Activated T-cell treated with anti-CD3 and anti-CD28 coated beads, Interleukin-2, amount 50 U/mL, for 48 hours (primary cell): ENCODE measurements around the gene CHRNA7.

Experiments
- DNase-seq, 2 experiments: peaks; one replicate each; pipeline ENCODE4 v3.0.0-alpha.2; 2020

CHRNA7 gene

DNA sequence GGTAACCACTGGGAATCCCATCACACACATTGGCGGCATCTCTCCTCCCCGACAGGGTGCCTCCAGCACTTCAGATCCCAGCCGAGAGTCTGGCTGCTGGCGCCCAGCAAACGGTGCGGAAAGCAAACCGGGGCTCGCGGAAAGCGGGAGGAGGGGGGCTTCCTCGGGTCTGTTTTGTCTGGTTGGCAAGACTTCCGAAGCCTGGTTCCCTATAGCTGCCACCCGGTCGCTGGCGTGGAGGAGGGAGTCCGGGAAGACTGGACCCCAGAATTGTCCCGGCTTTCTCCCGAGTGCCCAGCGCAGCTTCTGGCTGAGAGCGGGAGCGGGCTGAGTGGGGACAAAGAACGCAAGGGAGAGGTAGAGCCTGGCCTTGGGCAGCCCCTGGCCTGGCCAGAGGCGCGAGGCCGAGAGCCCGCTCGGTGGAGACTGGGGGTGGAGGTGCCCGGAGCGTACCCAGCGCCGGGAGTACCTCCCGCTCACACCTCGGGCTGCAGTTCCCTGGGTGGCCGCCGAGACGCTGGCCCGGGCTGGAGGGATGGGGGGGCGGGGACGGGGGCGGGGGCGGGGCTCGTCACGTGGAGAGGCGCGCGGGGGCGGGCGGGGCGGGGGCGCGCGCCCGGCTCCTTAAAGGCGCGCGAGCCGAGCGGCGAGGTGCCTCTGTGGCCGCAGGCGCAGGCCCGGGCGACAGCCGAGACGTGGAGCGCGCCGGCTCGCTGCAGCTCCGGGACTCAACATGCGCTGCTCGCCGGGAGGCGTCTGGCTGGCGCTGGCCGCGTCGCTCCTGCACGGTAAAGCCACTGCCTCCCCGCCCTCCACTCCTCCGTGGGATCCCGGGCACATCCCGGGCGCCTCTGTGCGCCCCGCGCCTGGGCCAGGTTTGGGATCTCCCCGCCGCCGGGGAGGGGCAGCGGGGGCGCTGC, at the start of gene CHRNA7:
Gene CHRNA7 (plus strand): TSS at position 654 of the 920 bp plus-strand sequence. CDS start 80 bp downstream, at position 734.
- DNase-seq = peak; percentile 29 to 52

DNA sequence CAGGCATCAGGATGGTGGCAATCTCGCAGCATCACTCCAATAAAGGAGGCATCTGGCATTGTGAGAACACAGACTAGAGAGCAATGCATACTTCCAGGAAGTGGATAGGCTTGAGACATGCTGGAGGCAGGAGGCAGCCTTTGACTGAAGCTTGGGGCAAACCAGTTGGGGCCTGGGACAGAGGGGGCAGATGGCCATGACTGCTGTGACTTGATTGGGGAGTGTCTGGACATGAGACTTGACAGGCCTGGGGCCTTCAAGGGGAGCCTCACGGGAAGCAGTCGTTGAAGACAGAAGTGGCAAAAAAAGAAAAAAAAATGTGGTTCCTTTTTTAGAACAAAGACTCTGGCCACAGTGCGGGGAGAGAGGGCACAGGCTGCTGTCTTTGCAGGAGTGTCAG, 44.7 kb upstream of the CHRNA7 start:
- no peak for DNase-seq

DNA sequence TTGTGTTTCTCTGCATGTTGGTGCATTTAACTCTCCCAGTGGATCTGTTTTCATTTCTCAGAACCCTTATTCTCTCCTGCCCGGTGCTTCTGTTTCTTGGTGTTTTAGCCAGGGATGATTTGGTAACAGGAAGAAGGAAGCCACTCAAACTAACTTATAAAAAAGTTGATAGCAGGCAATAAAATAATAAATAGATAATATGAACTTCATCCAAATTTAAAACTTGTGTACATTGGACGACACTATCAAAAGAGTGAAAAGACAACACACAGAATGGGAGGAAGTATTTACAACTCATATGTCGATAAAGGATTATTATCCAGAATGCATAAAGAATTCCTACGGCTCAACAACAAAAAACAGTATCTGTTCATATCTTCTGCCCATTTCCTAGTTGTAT, 37.3 kb upstream of the CHRNA7 start:
- no peak for DNase-seq

DNA sequence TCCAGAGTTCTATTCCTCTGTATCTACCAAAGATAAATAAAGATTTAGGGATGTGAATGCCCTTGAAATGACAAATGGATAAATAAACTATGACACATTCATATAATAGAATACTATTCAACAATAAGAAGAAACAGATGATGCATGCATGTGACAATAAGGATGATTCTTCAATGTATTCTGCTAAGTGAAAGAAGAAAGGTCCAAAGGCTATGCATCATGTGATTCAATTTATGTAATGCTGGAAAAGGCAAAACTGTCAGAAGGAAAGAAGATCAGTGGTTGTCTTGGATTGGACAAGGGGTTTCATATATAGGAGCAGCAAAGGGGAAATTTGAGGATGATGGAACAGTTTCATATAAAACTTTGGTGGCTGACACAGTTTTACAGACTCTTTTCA, 32.6 kb upstream of the CHRNA7 start:
- no peak for DNase-seq

DNA sequence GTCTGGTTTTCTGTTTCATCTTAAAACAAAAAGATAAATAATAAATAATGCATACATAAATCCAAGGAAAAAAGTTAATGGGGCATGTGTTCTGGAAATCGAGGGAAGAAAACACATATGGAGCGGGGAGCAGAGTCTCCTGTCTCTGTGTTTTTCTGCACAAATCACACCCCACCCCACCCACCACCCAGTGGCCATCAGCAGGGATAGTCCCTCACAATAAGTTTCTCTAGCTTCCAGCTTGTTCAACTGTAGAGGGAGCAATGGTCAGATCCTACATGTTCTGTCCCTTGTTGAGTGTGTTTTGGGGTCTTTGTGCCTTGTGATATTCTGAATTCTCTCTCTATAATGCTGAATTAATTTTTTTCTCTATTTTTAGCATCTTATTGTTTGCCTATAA, 26.8 kb upstream of the CHRNA7 start:
- no peak for DNase-seq

DNA sequence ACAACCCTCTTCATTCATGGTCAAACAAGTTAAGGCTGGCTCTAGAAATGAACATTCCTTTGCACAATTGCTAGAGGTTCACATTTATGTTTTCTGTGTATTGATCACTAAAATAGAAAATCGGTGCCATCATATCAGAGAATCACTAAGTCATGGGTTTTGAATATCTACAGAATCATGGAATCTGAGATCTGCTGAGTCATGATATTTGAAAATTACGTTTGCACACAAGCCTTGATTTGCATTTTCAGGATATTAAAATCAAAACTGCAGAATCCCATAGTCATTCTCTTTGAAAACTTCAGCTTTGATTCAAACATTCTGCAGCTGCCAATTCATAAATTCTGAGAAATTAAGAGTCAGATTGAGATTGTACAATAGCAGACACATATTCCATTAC, 26.1 kb upstream of the CHRNA7 start:
- DNase-seq = no peak

DNA sequence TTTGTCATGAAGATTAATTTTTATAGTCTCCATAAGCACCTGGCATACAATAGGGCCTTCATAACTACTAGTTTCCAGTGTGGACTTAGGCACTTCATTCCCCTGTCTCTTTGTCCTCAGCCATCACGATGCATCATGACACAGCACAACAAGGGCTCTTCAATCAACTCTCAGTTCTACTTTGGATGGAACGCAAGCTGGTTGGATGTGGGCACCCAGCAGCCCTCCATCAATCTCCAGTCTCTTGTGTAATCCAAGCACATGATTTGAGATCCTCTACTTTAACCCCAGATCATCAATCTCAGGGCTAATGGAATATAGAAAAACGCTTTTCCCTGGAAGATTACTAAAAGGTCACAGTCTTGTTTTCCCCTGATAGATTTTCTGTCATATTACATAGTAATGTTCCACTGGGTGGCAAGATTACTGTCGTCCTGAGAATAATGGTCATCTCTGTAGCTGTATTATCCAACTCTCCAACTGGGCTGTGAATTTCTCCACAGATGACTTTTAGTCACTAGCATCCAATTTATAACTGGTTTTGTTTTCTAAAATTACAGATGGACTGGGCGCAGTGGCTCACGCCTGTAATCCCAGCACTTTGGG, 22.9 kb upstream of the CHRNA7 start:
- DNase-seq = no peak

DNA sequence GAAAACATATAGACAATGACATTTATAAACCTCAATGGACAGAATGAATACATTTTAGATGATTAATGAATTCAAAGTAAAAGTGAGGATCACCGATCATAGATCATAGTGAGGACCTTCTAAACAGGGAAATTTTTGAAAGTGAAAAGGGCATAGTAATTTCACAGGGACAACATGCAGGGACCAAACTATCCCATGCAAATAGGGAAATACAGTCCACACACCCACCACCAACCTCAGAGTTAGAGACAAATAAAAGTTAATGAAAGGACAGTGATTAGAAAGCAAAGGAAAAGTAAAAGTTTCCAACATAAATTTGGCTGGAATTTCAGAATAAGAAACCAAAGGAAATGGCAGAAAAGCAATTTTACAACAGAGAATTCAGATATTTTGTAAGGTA, 15.4 kb upstream of the CHRNA7 start:
- no peak for DNase-seq

DNA sequence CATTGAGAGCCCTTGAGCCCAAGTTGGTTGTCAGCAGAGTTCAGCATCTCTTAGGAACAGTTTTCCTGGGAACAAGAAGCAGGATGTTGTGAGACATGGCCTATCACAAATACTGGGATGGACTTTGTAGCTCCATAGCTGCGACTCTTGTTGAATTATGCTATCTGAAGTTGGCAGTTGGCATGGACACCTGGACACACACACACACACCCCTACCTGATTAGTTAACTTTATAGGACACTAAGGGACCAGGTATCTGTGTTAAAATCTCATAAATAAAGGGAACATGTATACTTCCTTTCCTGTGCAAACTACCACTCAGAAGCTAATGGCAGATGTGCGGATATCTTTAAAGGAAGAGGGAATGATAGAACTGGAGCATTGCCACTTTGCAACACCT, 10.2 kb upstream of the CHRNA7 start:
- no peak for DNase-seq

DNA sequence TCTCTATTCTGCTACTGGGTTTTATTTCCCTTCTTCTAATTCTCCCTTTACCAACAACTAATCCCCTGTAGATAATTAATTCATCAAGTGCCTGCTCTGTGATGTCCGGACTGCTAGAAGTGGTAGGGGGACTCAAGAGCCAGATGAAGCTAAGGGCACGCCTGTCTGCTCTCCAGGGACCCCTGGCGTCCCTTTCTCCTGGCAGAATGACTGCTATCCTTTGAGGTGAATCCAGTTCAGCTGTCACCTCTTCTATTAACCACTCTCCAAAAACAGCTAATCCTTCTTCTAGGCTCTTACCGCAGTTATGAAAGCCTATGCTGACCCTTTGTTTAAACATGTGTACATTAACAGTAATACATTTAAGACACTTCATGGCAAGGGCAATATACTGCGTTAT, 1.4 kb upstream of the CHRNA7 start:
- DNase-seq = no peak

DNA sequence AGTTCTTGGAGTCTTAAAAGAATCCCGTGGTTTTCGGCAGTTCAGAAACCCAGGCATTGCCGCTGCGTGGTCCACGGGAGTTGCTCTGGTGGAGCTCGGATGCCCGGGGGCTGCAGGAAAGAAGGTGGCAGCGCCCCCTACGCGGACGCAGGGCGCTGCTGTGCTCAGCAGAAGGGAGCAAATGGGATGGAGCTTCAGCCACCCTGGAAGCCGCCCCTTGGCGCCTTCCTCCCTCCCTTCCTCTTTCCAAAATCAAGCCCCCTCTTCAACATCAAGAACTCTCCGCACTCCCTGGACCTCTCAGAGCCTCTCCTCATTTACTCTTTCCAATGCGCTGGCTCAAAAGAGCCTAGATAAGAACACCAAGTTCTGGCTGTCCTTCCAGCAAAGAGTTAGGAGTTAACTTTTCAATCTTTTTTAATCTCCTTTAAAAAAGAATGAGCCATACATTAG, 880 bp upstream of the CHRNA7 start:
- peak; percentile 19 to 28 for DNase-seq

DNA sequence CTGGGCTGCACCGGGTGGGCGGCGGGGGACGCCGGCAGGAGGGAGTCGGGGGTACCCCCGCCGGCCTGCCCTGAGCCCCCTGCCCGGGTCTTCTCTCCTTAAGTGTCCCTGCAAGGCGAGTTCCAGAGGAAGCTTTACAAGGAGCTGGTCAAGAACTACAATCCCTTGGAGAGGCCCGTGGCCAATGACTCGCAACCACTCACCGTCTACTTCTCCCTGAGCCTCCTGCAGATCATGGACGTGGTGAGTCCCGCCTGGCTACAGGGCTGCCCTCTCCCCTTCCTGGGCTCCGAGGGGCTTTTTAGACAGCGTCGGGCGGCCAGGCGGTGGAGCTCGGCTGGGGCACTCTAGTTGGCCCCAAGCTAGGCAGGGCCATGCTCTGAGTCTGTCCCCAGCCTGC, 480 bp downstream of the CHRNA7 start:
- no peak for DNase-seq

DNA sequence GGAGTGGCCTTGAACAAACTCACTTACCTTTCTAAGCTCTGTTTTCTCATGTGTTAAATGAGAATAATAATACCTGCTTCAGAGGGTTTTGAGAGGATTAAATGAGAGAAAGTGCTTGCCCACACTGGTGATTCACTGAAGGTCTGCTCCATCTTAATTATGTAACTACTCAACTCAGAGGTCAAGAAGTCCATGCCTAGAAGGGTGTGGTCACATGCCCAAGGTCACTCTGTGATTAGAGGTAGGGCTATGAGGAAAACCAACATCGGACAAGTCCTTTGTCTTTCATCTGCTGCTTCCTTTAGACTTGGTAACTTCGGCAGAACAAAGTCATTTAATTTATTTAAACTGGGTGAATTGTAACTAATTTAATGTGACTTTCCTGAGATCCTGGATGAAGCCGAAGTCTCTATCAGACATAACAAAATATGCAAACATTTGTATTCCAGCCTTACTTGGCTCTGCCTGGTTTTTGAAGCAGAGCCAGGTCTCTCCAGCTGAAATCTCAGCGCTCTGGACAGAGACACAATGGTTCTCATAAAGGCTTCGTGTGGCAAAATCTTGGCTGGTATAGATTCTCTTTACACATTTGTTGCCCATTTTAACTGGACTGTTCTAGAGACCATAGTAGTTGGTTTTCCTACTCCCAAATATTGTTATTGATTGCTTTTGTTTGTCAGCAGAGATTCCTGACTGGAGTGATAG, 3.0 kb downstream of the CHRNA7 start:
- no peak for DNase-seq

DNA sequence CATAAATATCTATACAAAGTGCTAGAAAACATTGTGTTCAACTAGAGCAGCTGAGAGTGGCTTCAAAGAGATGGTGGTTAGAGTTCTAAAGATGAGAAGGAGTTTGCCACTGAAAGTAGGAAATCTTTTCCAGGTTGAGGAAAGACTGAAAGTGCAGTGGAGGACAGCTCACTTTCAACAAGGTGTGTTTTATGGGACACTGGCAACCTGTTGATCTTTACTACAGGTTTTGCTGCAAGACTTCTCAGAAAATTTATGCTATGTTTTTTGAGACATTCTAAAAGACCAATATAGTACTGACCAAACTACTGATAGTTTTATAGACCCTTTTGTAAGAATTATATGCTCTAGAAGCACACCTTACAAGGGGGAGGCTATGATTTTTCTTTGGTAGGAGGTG, 3.8 kb downstream of the CHRNA7 start:
- DNase-seq = no peak

DNA sequence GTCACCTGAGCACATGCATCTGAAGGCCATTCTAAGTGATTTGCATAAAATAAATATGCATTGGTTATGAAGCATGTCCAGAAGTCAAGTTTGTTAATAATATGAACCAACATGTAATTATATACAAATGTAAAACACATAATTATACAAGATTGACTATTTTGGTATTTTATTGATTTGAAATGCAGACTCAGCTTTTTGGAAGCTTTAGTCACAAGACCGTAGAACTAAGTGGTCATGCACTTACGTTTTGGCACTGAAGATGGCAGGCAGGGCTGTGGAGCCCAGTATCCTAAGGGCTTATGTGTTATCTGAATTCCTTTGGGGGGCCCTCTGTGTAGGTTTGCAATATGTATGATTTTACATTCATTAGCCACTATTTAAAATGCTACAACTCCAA, 5.0 kb downstream of the CHRNA7 start:
- no peak for DNase-seq

DNA sequence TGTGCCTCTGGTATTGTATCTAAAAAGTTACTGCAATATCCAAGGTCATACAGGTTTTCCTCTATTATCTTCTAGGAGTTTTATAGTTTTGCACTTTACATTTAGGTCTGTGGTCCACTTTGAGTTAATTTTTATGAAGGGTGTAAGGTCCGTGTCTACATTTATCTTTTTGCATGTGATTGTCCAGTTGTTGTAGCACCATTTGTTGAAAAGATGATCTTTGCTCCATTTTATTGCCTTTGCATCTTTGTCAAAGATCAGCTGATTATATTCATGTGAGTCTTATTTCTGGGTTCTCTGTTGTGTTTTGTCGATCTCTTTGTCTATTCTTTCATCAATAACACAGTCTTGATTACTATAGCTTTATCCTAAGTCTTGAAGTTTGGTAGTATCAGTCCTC, 6.7 kb downstream of the CHRNA7 start:
- no peak for DNase-seq

DNA sequence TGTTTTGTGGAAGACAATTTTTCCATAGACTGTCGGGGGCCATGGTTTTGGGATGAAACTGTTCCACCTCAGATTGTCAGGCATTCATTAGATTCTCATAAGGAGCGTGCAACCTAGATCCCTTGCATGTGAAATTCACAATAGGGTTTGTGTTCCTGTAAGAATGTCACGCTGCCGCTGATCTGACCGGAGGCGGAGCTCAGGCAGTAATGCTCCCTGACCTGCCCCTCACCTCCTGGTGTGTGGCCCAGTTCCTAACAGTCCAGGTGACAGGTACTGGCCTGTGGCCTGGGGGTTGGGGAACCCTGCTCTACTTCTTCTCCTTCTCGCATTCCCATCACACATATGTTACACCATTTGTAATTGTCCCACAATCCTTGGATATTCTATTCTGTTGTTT, 11.0 kb downstream of the CHRNA7 start:
- DNase-seq = no peak

DNA sequence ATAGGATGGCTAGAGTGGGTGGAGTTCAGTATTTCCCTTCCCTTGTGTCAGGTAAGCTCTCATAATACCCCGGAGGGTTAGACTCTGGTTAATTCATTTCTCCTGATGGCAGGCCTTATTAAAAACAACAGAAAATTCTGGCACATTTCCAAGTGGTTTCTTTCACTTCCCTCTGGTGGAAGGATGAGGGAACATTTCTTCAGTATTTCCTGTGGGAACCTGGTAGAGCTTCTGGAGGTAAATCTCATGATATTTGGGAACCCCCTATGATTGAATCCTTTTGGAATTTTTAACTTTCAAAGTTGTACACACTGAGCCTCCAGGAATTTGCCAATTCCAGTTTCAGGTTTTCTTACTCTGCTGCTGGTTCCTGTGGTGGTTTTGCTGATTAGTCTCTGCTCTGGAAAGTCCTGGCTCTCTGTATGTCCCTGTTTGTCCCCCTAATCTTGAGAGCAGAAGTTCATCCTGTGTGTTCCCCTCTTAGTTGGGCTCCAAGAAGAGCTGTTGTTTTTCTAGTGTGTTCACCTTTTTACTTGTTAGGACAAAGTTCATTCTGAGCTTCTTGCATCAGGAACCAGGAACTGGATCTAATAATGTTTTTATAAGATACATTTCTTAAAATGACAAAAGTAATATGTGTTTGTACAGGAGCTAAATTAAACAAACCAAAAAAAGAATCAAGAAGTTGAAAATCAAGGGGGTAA, 12.1 kb downstream of the CHRNA7 start:
- DNase-seq = no peak

DNA sequence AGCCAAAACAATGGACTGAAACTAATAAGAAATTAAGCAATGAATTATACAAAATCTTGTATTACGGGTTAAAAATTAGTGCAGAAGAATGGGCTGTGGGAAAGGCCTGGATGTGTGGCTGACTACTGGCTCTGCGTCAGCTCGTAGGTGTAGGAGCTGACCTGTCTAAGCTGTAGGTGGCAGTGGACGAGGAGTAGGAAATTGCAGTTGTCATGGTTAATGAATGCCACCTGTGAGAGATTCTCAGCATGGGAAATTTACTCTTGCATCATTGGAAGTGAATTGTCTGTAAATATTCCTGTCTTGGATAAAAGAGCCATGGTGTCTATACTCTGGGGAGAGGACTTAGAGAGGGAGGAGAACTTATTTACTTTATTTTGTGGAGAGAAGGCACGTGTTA, 23.4 kb downstream of the CHRNA7 start:
- DNase-seq = no peak

DNA sequence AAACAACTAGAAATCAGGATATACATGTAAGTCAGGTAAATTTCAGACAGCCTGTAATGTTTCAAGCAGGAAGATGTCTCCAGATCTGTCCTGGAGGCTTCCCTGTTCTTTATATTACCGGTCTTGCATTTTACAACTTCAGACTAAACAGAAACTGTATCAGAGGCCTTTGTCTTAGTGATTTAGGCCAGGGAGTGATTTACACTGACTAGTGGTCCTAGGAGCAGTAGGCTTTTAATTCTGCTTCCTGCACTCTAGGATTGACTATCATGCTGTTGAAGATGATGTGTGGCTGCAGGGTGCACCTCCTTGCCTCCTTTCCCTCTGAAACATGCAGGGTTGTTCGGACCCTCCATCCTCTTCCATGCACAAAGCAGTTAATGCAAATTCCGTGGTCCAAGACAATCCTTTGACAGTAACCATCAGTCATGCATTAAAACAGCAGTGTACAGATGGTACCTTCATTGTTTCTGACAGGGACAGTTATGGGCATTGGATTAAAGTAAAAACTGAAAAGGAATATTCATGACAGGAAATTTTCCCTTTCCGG, 27.6 kb downstream of the CHRNA7 start:
- no peak for DNase-seq

DNA sequence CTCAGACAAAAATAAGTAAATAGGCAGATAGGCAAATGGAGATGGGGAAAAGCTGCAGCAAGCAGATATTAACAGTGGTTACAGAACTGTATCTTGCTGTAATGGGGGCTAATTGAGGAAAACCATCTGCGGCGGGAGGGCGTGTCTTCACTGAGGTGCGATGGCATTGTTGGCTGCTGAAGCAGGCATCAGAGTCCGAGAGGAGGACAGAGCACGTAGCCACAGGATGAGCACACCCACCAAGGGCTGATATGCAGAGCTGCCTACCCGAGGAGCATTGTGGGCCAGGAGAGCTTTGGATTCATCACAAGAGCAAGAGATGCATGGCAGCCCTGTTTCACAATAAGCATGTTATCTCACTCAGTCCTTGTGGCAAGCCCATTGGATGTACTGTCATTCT, 30.4 kb downstream of the CHRNA7 start:
- no peak for DNase-seq

DNA sequence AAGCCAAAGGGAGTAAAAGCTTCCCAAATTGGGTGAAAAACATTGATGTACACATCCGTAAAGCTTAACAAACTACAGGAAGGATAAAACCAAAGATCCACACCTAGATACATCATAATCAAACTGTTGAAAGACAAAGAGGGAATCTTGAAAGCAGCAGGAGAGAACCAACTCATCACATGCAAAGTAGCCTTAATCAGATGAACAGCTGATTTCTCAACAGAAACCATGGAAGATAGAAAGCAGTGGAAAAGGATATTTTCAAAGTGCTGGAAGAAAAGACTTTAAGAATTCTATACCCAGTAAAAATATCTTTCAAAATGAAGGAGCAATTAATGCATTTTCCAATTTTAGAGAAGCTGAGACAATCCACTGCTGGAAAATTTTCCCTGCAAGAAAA, 36.8 kb downstream of the CHRNA7 start:
- no peak for DNase-seq

DNA sequence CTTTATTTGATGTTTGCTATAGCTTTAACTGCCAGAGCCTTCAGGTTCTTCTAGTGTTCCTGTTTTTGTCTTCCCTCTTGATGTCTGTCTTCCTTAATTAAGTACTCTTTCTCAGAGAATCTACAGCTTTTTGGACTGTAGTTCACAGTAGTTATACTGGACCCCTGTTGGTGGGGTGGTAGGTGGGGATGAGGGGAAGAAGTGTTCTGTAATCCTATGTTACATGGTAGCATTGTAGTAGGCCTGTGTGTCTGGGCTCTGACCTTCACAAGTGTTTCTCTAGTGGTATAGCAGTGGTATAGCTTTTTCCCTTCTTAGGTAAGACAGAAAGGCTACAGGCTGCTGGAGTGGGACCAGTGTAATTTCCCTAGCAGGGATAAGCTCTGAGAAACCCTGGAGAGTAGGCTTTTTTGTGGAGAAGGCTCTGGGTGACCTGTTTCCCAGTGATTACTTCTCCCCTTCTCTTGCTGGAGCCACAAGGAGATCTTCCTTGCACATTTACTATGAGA, 59.6 kb downstream of the CHRNA7 start:
- no peak for DNase-seq
